Neural cell (in vitro differentiated cells): Measurements from ENCODE around the gene CBX6.

Experiments
- EP300 ChIP-seq: fragments of 450-650 bp; conservative IDR thresholded peaks from 2 replicates; pipeline ENCODE4 v1.6.1; 2014; ENCODE audit warnings: antibody characterized with exemption, mild to moderate bottlenecking, moderate library complexity; ENCODE audit not compliant: poor library complexity, severe bottlenecking
- EZH2 ChIP-seq: fragments of 200-600, 300-800 bp; shearing (Covaris generic), sonication (generic); IDR thresholded peaks from 2 replicates; pipeline ENCODE4 v1.6.1; 2014; ENCODE audit warnings: antibody characterized with exemption, low read length, borderline replicate concordance, mild to moderate bottlenecking; ENCODE audit not compliant: insufficient read depth, poor library complexity, severe bottlenecking
- MXI1 ChIP-seq: fragments of 450-650 bp; conservative IDR thresholded peaks from 2 replicates; pipeline ENCODE4 v1.6.1; 2014; ENCODE audit warnings: antibody characterized with exemption, mild to moderate bottlenecking; ENCODE audit not compliant: poor library complexity, severe bottlenecking
- REST ChIP-seq: IDR thresholded peaks from 2 replicates; pipeline ENCODE4 v1.6.1; 2012; ENCODE audit warnings: borderline replicate concordance
- TF ChIP-seq, protein P1 (sequence below): fragments of 450-650 bp; IDR thresholded peaks from 2 replicates; pipeline ENCODE4 v1.5.1; 2014; ENCODE audit warnings: antibody characterized with exemption, mild to moderate bottlenecking, moderate library complexity; ENCODE audit not compliant: poor library complexity, severe bottlenecking

- TF ChIP-seq, protein P1, sequence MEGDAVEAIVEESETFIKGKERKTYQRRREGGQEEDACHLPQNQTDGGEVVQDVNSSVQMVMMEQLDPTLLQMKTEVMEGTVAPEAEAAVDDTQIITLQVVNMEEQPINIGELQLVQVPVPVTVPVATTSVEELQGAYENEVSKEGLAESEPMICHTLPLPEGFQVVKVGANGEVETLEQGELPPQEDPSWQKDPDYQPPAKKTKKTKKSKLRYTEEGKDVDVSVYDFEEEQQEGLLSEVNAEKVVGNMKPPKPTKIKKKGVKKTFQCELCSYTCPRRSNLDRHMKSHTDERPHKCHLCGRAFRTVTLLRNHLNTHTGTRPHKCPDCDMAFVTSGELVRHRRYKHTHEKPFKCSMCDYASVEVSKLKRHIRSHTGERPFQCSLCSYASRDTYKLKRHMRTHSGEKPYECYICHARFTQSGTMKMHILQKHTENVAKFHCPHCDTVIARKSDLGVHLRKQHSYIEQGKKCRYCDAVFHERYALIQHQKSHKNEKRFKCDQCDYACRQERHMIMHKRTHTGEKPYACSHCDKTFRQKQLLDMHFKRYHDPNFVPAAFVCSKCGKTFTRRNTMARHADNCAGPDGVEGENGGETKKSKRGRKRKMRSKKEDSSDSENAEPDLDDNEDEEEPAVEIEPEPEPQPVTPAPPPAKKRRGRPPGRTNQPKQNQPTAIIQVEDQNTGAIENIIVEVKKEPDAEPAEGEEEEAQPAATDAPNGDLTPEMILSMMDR: no peak
- TF ChIP-seq EP300 (no peak), MXI1 (no peak), EZH2 (no peak), REST (no peak)
Measured at GRCh38 chr22:38861927-38862326, 10.1 kb downstream of the CBX6 start.
